Measurements from ENCODE around the gene AXL. TPM values are rescaled to one million over a fixed set of nuclear protein-coding genes. Genes with fewer than 3 reads are reported as not detected.

The AXL gene
- total and polyA plus RNA-seq, 9 of the 15 experiments (the other 6 are each of a cell fraction or from before 2014, with no cell fraction given), result 0.80 to 6.6 (median 1.6) TPM

DNA sequence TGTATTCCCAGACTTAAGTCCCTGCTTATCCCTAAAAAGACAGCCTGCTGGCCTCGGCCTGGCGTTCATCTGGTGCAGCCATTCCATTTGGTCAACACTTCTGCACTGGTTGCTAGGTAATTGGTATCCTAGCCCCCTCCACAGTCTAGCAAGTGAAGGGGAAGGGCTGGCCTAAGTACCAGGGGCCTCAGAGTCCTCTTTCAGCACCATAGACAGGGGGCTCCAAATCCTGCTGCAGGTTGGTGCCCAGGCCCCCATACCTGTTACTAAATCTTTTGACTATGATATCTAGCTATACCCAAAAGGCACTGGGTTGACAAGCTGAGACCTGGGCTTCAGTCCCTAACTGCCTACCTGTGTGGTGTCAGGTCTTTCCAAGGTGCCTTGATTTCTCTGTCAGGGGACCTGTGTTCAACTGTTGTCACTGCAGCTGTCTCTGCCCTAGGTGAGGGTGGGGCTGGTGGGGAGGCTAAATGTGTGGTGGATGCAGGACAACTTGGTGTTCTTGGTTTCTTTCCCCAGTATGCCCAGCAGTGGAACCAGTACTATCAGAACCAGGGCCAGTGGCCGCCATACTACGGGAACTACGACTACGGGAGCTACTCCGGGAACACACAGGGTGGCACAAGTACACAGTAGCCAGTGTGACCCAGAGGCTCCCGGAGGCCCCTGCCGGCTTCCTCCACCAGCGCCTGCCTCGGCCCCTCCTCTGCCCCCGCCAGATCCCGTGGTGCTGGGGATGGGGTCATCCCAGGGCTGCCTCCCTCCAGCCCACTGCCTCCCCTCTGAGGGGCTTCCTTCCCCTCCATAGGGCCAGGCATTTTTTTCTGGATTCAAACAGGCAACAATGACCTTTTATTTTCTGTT is 87.1 kb downstream of the AXL start:
- POLR2A ChIA-PET, result interaction anchor here (0.6 to 1.0 kb wide), 4 partner anchors 19 to 120 kb away, joined by 3 to 5 read pairs (median 4); partner anchors contain the start of gene HNRNPUL1
- H3K27me3 ChIP-seq (ENCODE audit: control insufficient read depth in 2 of 2, insufficient read depth in 2 of 2, low read length in 2 of 2), result no peaks in the 10 kb centered on the region
- BruUV-seq (replicated peaks), result no TSS peak
- in situ Hi-C loops (cut with MboI), result loop anchor here (25.0 kb wide), 1 partner anchor 256 kb away; no protein-coding TSS in a partner anchor
- DNase-seq (ENCODE audit: extremely low read depth in 1 of 4, low spot score in 3 of 4) (no peak), ATAC-seq (no peak), FAIRE-seq (no peak)
- no peak overlapping the region for H3K4me3 ChIP-seq
- H3K79me2 ChIP-seq (ENCODE audit: control insufficient read depth, insufficient read depth, low read length), result peaks cover 14% of the 10 kb centered on the region
- CTCF ChIA-PET (ENCODE audit: low intra/inter-chr PET ratio), result no interaction called here
- intact Hi-C loops (cut with micrococcal nuclease), result loop anchor here (5.0 kb wide), 2 partner anchors 46 to 104 kb away; partner anchors contain the start of gene TGFB1
- no peak overlapping the region for H3K9ac ChIP-seq (ENCODE audit: insufficient read depth in 1 of 2, low read depth in 2 of 2, low read length in 2 of 2)
- H3K4me1 ChIP-seq (replicated peaks in 1 of 2; ENCODE audit: control insufficient read depth in 2 of 2, insufficient read depth in 2 of 2, low read length in 2 of 2), result peaks cover 11 to 12% of the 10 kb centered on the region in 2 experiments; a peak in 4 of 5 replicates
- no peak overlapping the region for H3K4me2 ChIP-seq (ENCODE audit: insufficient read depth, low read length)
- H3K9me3 ChIP-seq (replicated peaks; ENCODE audit: control insufficient read depth, insufficient read depth, low read depth, low read length), result no peaks in the 10 kb centered on the region
- H3K9me1 ChIP-seq (ENCODE audit: control insufficient read depth, insufficient read depth, low read length), result no peaks in the 10 kb centered on the region
- no peak overlapping the region for H3K27ac ChIP-seq (ENCODE audit: extremely low read depth, low read depth, low read length)
- H2AFZ ChIP-seq (ENCODE audit: low read depth, low read length), result no peak overlapping the region
- 97% methylated on average over 9 of the region's 13 CpGs for WGBS (ENCODE audit: insufficient coverage, low coverage, missing lambda C conversion rate)
- peaks cover 7% of the 10 kb centered on the region; the same call in 1 of the 2 replicates for H4K20me1 ChIP-seq (replicated peaks; ENCODE audit: control insufficient read depth, insufficient read depth, low read length)
- H3K36me3 ChIP-seq (ENCODE audit: control insufficient read depth, insufficient read depth, low read length), result peaks cover 71% of the 10 kb centered on the region
- no peak for TF ChIP-seq SRSF3 (IDR thresholded peaks at IDR 0.05; ENCODE audit: insufficient read depth, low read length)
- TF ChIP-seq CBX1 (IDR thresholded peaks at IDR 0.05; ENCODE audit: low read depth), result no peak
- TF ChIP-seq, protein P1, sequence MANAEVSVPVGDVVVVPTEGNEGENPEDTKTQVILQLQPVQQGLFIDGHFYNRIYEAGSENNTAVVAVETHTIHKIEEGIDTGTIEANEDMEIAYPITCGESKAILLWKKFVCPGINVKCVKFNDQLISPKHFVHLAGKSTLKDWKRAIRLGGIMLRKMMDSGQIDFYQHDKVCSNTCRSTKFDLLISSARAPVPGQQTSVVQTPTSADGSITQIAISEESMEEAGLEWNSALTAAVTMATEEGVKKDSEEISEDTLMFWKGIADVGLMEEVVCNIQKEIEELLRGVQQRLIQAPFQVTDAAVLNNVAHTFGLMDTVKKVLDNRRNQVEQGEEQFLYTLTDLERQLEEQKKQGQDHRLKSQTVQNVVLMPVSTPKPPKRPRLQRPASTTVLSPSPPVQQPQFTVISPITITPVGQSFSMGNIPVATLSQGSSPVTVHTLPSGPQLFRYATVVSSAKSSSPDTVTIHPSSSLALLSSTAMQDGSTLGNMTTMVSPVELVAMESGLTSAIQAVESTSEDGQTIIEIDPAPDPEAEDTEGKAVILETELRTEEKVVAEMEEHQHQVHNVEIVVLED (CRISPR knock-in tag; IDR thresholded peaks at IDR 0.05), result no peak
- TF ChIP-seq, protein P2, sequence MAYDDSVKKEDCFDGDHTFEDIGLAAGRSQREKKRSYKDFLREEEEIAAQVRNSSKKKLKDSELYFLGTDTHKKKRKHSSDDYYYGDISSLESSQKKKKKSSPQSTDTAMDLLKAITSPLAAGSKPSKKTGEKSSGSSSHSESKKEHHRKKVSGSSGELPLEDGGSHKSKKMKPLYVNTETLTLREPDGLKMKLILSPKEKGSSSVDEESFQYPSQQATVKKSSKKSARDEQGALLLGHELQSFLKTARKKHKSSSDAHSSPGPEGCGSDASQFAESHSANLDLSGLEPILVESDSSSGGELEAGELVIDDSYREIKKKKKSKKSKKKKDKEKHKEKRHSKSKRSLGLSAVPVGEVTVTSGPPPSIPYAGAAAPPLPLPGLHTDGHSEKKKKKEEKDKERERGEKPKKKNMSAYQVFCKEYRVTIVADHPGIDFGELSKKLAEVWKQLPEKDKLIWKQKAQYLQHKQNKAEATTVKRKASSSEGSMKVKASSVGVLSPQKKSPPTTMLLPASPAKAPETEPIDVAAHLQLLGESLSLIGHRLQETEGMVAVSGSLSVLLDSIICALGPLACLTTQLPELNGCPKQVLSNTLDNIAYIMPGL (CRISPR knock-in tag; IDR thresholded peaks at IDR 0.05), result no peak
- peak; percentile 48; the same call in 1 of the 2 replicates for TF ChIP-seq POLR2G (IDR thresholded peaks at IDR 0.05; ENCODE audit: low read depth, low read length)
- TF ChIP-seq ZBTB49 (CRISPR knock-in tag; IDR thresholded peaks at IDR 0.05; ENCODE audit: borderline replicate concordance), result no peak
- no peak for TF ChIP-seq PML (IDR thresholded peaks at IDR 0.05; ENCODE audit: low read length)
- TF ChIP-seq CHD2 (IDR thresholded peaks at IDR 0.05; ENCODE audit: low read depth, low read length), result no peak
- TF ChIP-seq ZNF75A (CRISPR knock-in tag; IDR thresholded peaks at IDR 0.05), result no peak
- no peak for TF ChIP-seq FOSL1 (tag; conservative IDR thresholded peaks at IDR 0.05)
- no peak for TF ChIP-seq SRSF7 (optimal IDR thresholded peaks at IDR 0.05; ENCODE audit: low read depth, low read length)
- no peak for TF ChIP-seq SMARCB1 (IDR thresholded peaks at IDR 0.05; ENCODE audit: insufficient read length, low read depth)
- no peak for TF ChIP-seq HINFP (tag; conservative IDR thresholded peaks at IDR 0.05; ENCODE audit: low read depth)
